DND-41 (cell line): ENCODE measurements around the gene RAB37.

Source experiments
- ATAC-seq: fragments of 200-7000 bp; cut with Tn5 transposase; 3 replicates; pipeline ENCODE4 v1.9.1; 2021; ENCODE audit warnings: low read depth; ENCODE audit not compliant: insufficient read depth
- DNase-seq: peaks from one replicate; pipeline ENCODE4 v3.0.0-alpha.2; 2020
- H2AFZ ChIP-seq: 2 replicates; pipeline ENCODE4 v1.6.0; 2012; ENCODE audit warnings: low read depth, low read length
- H3K27ac ChIP-seq: 2 replicates; pipeline ENCODE4 v1.5.1; 2012; ENCODE audit warnings: low read length, inconsistent platforms
- H3K27me3 ChIP-seq: fragments of 200-600 bp; sonication (generic); 2 replicates; pipeline ENCODE4 v1.6.0; 2012; ENCODE audit warnings: low read length, mild to moderate bottlenecking, inconsistent platforms; ENCODE audit not compliant: insufficient read depth, poor library complexity
- H3K36me3 ChIP-seq: 2 replicates; pipeline ENCODE4 v1.5.1; 2012; ENCODE audit warnings: low read length, inconsistent platforms; ENCODE audit not compliant: insufficient read depth
- H3K4me1 ChIP-seq: 2 replicates; pipeline ENCODE4 v1.5.1; 2012; ENCODE audit warnings: mild to moderate bottlenecking, low read length; ENCODE audit not compliant: insufficient read depth
- H3K4me2 ChIP-seq: 2 replicates; pipeline ENCODE4 v1.6.0; 2012; ENCODE audit warnings: mild to moderate bottlenecking, moderate library complexity, low read length, inconsistent platforms; ENCODE audit not compliant: insufficient read depth
- H3K4me3 ChIP-seq, 2 experiments: fragments of 200-600 bp in 1 of 2; shearing (Covaris generic) in 1 of 2; 2 replicates each; pipeline ENCODE4 v1.5.1; 2012 to 2016; ENCODE audit warnings: inconsistent platforms in 2 of 2, low read length in 2 of 2, mild to moderate bottlenecking in 2 of 2, low read depth in 1 of 2, moderate library complexity in 1 of 2
- H3K79me2 ChIP-seq: 2 replicates; pipeline ENCODE4 v1.6.0; 2012; ENCODE audit warnings: low read length, inconsistent platforms; ENCODE audit not compliant: insufficient read depth
- H3K9ac ChIP-seq: 2 replicates; pipeline ENCODE4 v1.6.0; 2012; ENCODE audit warnings: low read depth, mild to moderate bottlenecking, inconsistent platforms, low read length, moderate library complexity
- H3K9me3 ChIP-seq: 2 replicates; pipeline ENCODE4 v1.5.1; 2012; ENCODE audit warnings: low read length, moderate library complexity, mild to moderate bottlenecking, inconsistent platforms; ENCODE audit not compliant: insufficient read depth, severe bottlenecking
- H4K20me1 ChIP-seq: 2 replicates; pipeline ENCODE4 v1.6.0; 2012; ENCODE audit warnings: low read length; ENCODE audit not compliant: insufficient read depth
- EZH2 ChIP-seq: IDR thresholded peaks from 3 replicates; pipeline ENCODE4 v1.6.1; 2012; ENCODE audit warnings: borderline replicate concordance, low read depth, mild to moderate bottlenecking, moderate library complexity, low read length, inconsistent platforms; ENCODE audit not compliant: severe bottlenecking
- TF ChIP-seq, protein P1 (sequence below): IDR thresholded peaks from 2 replicates; pipeline ENCODE4 v1.5.1; 2012; ENCODE audit warnings: borderline replicate concordance, low read length, moderate library complexity, mild to moderate bottlenecking; ENCODE audit not compliant: poor library complexity, severe bottlenecking; ENCODE audit errors: extremely low read depth

RAB37 gene

DNA sequence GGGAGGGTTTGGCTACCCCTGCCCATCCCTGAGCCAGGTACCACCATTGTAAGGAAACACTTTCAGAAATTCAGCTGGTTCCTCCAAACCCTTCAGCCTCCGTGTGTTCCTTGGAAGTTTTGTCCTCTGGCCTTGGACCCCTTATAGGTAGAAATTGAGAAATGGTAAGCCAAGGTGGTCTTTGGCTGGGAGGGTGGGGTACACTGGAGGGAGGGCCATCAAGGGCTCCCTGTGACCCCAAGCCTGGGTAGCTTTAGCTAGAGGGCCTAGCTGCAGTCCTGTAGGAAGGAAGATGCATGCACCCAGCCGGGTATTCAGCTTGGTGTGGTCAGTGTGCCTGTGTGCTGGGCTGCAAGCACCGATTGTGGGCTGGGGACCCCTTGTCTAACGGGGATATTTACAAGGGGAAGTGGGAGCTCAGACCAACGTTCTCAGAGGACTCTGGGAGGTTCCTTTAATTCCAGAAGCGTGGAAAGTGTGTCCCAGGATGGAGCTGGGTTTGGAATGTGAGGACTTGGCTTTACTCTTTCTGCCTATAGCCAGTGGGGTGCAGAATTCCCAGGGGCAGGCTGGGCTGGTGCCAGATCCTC, 32.3 kb downstream of the RAB37 start:
- Histone ChIP-seq H3K27ac (0 out of 2 replicates have a peak overlapping the region, but pooled peaks have one; percentile 31), H3K27me3 (no peaks in the 10 kb centered on the region), H3K4me3 (no peak overlapping the region), H4K20me1 (peaks cover 76% of the 10 kb centered on the region), H3K4me2 (no peak overlapping the region), H3K36me3 (peaks cover 93% of the 10 kb centered on the region), H3K79me2 (peaks cover 33% of the 10 kb centered on the region), H3K4me1 (peaks cover 4% of the 10 kb centered on the region; the same call in 1 of the 2 replicates), H3K9me3 (no peaks in the 10 kb centered on the region), H2AFZ (no peak overlapping the region), H3K9ac (no peak overlapping the region)
- ATAC-seq (no peak), DNase-seq (no peak)
- no peak for TF ChIP-seq EZH2
- TF ChIP-seq, protein P1, sequence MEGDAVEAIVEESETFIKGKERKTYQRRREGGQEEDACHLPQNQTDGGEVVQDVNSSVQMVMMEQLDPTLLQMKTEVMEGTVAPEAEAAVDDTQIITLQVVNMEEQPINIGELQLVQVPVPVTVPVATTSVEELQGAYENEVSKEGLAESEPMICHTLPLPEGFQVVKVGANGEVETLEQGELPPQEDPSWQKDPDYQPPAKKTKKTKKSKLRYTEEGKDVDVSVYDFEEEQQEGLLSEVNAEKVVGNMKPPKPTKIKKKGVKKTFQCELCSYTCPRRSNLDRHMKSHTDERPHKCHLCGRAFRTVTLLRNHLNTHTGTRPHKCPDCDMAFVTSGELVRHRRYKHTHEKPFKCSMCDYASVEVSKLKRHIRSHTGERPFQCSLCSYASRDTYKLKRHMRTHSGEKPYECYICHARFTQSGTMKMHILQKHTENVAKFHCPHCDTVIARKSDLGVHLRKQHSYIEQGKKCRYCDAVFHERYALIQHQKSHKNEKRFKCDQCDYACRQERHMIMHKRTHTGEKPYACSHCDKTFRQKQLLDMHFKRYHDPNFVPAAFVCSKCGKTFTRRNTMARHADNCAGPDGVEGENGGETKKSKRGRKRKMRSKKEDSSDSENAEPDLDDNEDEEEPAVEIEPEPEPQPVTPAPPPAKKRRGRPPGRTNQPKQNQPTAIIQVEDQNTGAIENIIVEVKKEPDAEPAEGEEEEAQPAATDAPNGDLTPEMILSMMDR, result no peak

- H3K4me1 ChIP-seq, result peaks cover 7% of the 10 kb centered on the region
- DNase-seq, result no peak
- no peaks in the 10 kb centered on the region for H3K9me3 ChIP-seq
- no peaks in the 10 kb centered on the region for H3K27me3 ChIP-seq
- ATAC-seq, result no peak
- no peak overlapping the region for H3K4me2 ChIP-seq
- peaks cover 86% of the 10 kb centered on the region for H3K36me3 ChIP-seq
- no peak overlapping the region for H3K4me3 ChIP-seq
- no peak overlapping the region for H3K9ac ChIP-seq
- peaks cover 31% of the 10 kb centered on the region for H3K79me2 ChIP-seq
- H2AFZ ChIP-seq, result no peak overlapping the region
- no peak for TF ChIP-seq EZH2
- TF ChIP-seq, protein P1, result no peak
- no peak overlapping the region for H3K27ac ChIP-seq
- H4K20me1 ChIP-seq, result peaks cover 70% of the 10 kb centered on the region
Observed at GRCh38 chr17:74769856-74770497, 32.9 kb downstream of the RAB37 start.

- Histone ChIP-seq H3K9me3 (no peaks in the 10 kb centered on the region), H3K4me1 (peaks cover 13% of the 10 kb centered on the region), H3K79me2 (peaks cover 33% of the 10 kb centered on the region), H3K9ac (no peak overlapping the region), H3K4me3 (no peak overlapping the region), H2AFZ (no peak overlapping the region), H3K27ac (no peak overlapping the region), H3K36me3 (peaks cover 84% of the 10 kb centered on the region), H3K4me2 (no peak overlapping the region), H3K27me3 (no peaks in the 10 kb centered on the region), H4K20me1 (peaks cover 74% of the 10 kb centered on the region)
- ATAC-seq, result peak; percentile 30
- no peak for DNase-seq
- TF ChIP-seq, protein P1, result peak; percentile 48
- no peak for TF ChIP-seq EZH2
Observed at GRCh38 chr17:74770498-74771318, 33.7 kb downstream of the RAB37 start.
